Mesenchymal stem cell (in vitro differentiated cells and primary cell): ENCODE data around the gene OSBPL2.

Source experiments
- DNase-seq: peaks from one replicate; pipeline ENCODE4 v3.0.0-alpha.2; 2013
- H2AFZ ChIP-seq: one replicate; pipeline ENCODE4 v1.6.1; 2013; ENCODE audit warnings: low read depth, mild to moderate bottlenecking, control low read depth, inconsistent platforms, low read length, moderate library complexity
- H2AK5ac ChIP-seq: 2 replicates; pipeline ENCODE4 v1.6.1; 2013; ENCODE audit warnings: low read length, moderate library complexity, mild to moderate bottlenecking, inconsistent platforms; ENCODE audit not compliant: severe bottlenecking
- H2BK120ac ChIP-seq: one replicate; pipeline ENCODE4 v1.6.1; 2013; ENCODE audit warnings: low read depth, mild to moderate bottlenecking, inconsistent platforms, low read length, moderate library complexity
- H2BK12ac ChIP-seq, 2 experiments: one replicate each; pipeline ENCODE4 v1.6.1; 2013; ENCODE audit warnings: inconsistent platforms in 2 of 2, low read length in 2 of 2, mild to moderate bottlenecking in 2 of 2, moderate library complexity in 2 of 2, control low read depth in 1 of 2
- H2BK15ac ChIP-seq: one replicate; pipeline ENCODE4 v1.6.1; 2013; ENCODE audit warnings: mild to moderate bottlenecking, low read depth, inconsistent platforms; ENCODE audit not compliant: poor library complexity, severe bottlenecking
- H2BK5ac ChIP-seq: 2 replicates; pipeline ENCODE4 v1.6.1; 2013; ENCODE audit warnings: low read depth, mild to moderate bottlenecking, low read length, control low read depth, inconsistent platforms; ENCODE audit not compliant: poor library complexity, severe bottlenecking
- H3K14ac ChIP-seq, 2 experiments: one replicate each; pipeline ENCODE4 v1.6.1; 2013; ENCODE audit warnings: inconsistent platforms in 2 of 2, low read length in 2 of 2, control low read depth in 1 of 2, mild to moderate bottlenecking in 1 of 2, moderate library complexity in 1 of 2
- H3K18ac ChIP-seq, 2 experiments: one replicate each; pipeline ENCODE4 v1.6.1; 2013; ENCODE audit warnings: inconsistent platforms in 2 of 2, low read length in 2 of 2, control low read depth in 1 of 2, low read depth in 1 of 2, mild to moderate bottlenecking in 1 of 2
- H3K23ac ChIP-seq, 2 experiments: one replicate each; pipeline ENCODE4 v1.6.1; 2013; ENCODE audit warnings: inconsistent platforms in 2 of 2, low read length in 2 of 2, mild to moderate bottlenecking in 2 of 2, moderate library complexity in 2 of 2, control low read depth in 1 of 2
- H3K27ac ChIP-seq: 2 replicates; pipeline ENCODE4 v1.5.1; 2013; ENCODE audit warnings: mild to moderate bottlenecking, moderate library complexity, low read length, control low read depth, inconsistent platforms; ENCODE audit not compliant: poor library complexity, severe bottlenecking
- H3K27me3 ChIP-seq, 2 experiments: 2 replicates each; pipeline versions ENCODE4 v1.6.1 to v1.7.0; 2013; ENCODE audit warnings: low read length in 2 of 2, mild to moderate bottlenecking in 2 of 2, moderate library complexity in 2 of 2, control low read depth in 1 of 2, inconsistent platforms in 1 of 2; ENCODE audit not compliant: control insufficient read depth in 1 of 2, insufficient read depth in 1 of 2
- H3K36me3 ChIP-seq, 2 experiments: 2 replicates each; pipeline versions ENCODE4 v1.6.1 to v1.7.0; 2013; ENCODE audit warnings: low read length in 2 of 2, control low read depth in 1 of 2, inconsistent platforms in 1 of 2, low read depth in 1 of 2, mild to moderate bottlenecking in 1 of 2; ENCODE audit not compliant: insufficient read depth in 2 of 2, control insufficient read depth in 1 of 2
- H3K4ac ChIP-seq, 2 experiments: one replicate each; pipeline ENCODE4 v1.6.1; 2013; ENCODE audit warnings: inconsistent platforms in 2 of 2, low read length in 2 of 2, mild to moderate bottlenecking in 2 of 2, moderate library complexity in 2 of 2, control low read depth in 1 of 2, low read depth in 1 of 2
- H3K4me1 ChIP-seq: 2 replicates; pipeline ENCODE4 v1.6.1; 2013; ENCODE audit warnings: low read depth, low read length, control low read depth; ENCODE audit not compliant: control insufficient read depth, insufficient read depth
- H3K4me2 ChIP-seq: 2 replicates; pipeline ENCODE4 v1.6.1; 2013; ENCODE audit warnings: low read length, mild to moderate bottlenecking, inconsistent platforms; ENCODE audit not compliant: poor library complexity, severe bottlenecking
- H3K4me3 ChIP-seq, 2 experiments: 2 replicates each; pipeline versions ENCODE4 v1.5.1 to v1.7.0; 2013; ENCODE audit warnings: low read length in 2 of 2, mild to moderate bottlenecking in 2 of 2, control low read depth in 1 of 2, low read depth in 1 of 2; ENCODE audit not compliant: insufficient read depth in 1 of 2
- H3K79me1 ChIP-seq: replicated peaks from 2 replicates; pipeline ENCODE4 v1.6.1; 2013; ENCODE audit warnings: mild to moderate bottlenecking, control low read depth, low read length, inconsistent platforms; ENCODE audit not compliant: poor library complexity, severe bottlenecking
- H3K9ac ChIP-seq: 2 replicates; pipeline ENCODE4 v1.7.0; 2013; ENCODE audit warnings: mild to moderate bottlenecking, low read length, moderate library complexity
- H3K9me3 ChIP-seq: 2 replicates; pipeline ENCODE4 v1.7.0; 2013; ENCODE audit warnings: mild to moderate bottlenecking, low read length; ENCODE audit not compliant: control insufficient read depth
- H4K8ac ChIP-seq: one replicate; pipeline ENCODE4 v1.6.1; 2013; ENCODE audit warnings: inconsistent platforms, mild to moderate bottlenecking, low read length, moderate library complexity
- H4K91ac ChIP-seq: one replicate; pipeline ENCODE4 v1.6.1; 2013; ENCODE audit warnings: mild to moderate bottlenecking, low read length, inconsistent platforms
- WGBS: methylation state at CpG from one replicate; pipeline ENCODE4 v1.1.7; 2013; ENCODE audit warnings: mixed read lengths; 5-methylcytosine and 5-hydroxymethylcytosine counted together

Gene OSBPL2

GRCh38 chr20:62254021-62254724 is 15.9 kb downstream of the OSBPL2 start:
- peaks cover 20% of the 10 kb centered on the region for H3K4me1 ChIP-seq
- H3K9me3 ChIP-seq = no peaks in the 10 kb centered on the region
- H3K23ac ChIP-seq = peak overlapping the region in 1 of 2 experiments; percentile 63
- H3K4me2 ChIP-seq = no peak overlapping the region
- H2BK120ac ChIP-seq = no peak overlapping the region
- H2AFZ ChIP-seq = no peak overlapping the region
- no peaks in the 10 kb centered on the region for H3K27me3 ChIP-seq
- H2BK15ac ChIP-seq = no peak overlapping the region
- H3K14ac ChIP-seq = no peak overlapping the region
- peaks cover 21 to 43% of the 10 kb centered on the region in 2 experiments for H3K36me3 ChIP-seq
- H3K9ac ChIP-seq = no peak overlapping the region
- H3K79me1 ChIP-seq = peaks cover 51% of the 10 kb centered on the region
- DNase-seq = no peak
- no peak overlapping the region for H3K4me3 ChIP-seq
- H4K91ac ChIP-seq = no peak overlapping the region
- H2AK5ac ChIP-seq = no peak overlapping the region
- H2BK5ac ChIP-seq = no peak overlapping the region
- H3K4ac ChIP-seq = no peak overlapping the region
- H3K27ac ChIP-seq = no peak overlapping the region
- no peak overlapping the region for H4K8ac ChIP-seq
- H3K18ac ChIP-seq = no peak overlapping the region
- WGBS = 86% methylated on average over 24 of the region's 24 CpGs
- no peak overlapping the region for H2BK12ac ChIP-seq

DNA sequence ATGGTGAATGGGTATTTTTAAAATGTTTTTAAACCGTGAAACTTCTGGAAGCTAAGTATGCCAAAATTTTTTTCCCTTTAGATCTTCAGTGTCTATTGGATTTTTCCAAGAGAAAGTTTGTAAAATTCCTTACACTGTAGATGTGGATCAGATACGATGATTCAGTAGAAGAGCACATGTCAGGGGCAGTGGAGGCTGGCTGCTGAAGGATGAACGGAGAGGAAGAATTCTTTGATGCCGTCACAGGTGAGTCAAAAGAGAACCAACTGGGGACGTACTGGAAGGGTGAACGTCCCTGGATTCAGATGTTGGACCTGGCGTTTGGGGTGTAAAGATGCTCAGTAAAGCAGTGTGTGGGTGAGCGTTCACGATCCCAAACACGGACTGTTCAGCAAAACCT is 17.7 kb downstream of the OSBPL2 start:
- Histone ChIP-seq H3K23ac (no peak overlapping the region), H2BK15ac (no peak overlapping the region), H3K18ac (no peak overlapping the region), H3K9ac (no peak overlapping the region), H2BK12ac (no peak overlapping the region), H3K4me2 (no peak overlapping the region), H3K4me1 (peaks cover 17% of the 10 kb centered on the region), H2BK5ac (no peak overlapping the region), H4K91ac (no peak overlapping the region), H4K8ac (no peak overlapping the region), H3K79me1 (peaks cover 57% of the 10 kb centered on the region), H3K14ac (no peak overlapping the region), H3K4me3 (no peak overlapping the region), H3K27ac (no peak overlapping the region), H3K36me3 (peaks cover 31 to 58% of the 10 kb centered on the region in 2 experiments), H3K4ac (no peak overlapping the region), H3K27me3 (no peaks in the 10 kb centered on the region), H2AFZ (no peak overlapping the region), H2BK120ac (no peak overlapping the region), H3K9me3 (no peaks in the 10 kb centered on the region), H2AK5ac (no peak overlapping the region)
- no peak for DNase-seq
- WGBS = 97% methylated on average over 10 of the region's 10 CpGs

DNA sequence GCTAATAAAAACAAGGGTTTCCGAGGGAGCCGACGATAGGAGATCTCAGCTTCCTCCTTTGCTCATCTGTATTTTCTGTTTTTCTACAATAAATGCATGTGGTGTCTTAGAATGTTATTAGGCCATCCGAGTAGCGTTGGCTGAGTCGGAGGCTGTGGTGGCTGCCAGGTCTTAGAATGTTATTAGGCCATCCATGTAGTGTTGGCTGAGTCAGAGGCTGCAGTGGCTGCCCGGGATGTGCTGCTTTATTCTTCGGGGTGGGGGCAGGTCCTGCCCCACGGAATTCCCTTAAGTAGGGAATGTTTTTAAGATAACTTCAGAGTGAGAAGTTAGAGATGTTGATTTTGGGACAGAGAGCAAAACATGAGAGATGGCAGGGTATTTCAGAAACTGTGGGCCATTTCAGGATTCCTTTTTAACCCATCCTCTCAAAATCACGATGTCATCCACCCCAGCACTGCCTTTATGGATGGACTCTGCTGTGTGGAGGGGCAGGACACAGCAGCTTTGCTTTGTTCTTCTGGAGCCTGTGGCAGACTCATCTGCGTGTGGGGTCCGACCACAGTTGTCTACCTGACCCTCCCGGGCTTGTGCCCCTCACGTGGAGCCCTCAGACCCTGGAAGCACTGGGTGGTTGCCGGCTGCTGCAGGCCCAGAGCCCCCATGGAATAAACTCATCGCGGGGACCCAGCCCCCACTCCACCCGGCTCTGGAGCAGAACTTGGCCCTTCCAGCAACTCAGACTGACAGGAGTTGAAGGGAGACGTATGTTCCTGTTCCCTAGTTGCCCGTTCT is 20.4 kb downstream of the OSBPL2 start:
- Histone ChIP-seq H3K4me2 (no peak overlapping the region), H3K18ac (no peak overlapping the region), H3K4me1 (peaks cover 12% of the 10 kb centered on the region), H3K36me3 (peaks cover 46 to 71% of the 10 kb centered on the region in 2 experiments), H3K14ac (no peak overlapping the region), H2AFZ (no peak overlapping the region), H3K23ac (no peak overlapping the region), H3K4ac (no peak overlapping the region), H4K8ac (no peak overlapping the region), H3K79me1 (peaks cover 62% of the 10 kb centered on the region), H3K27me3 (no peaks in the 10 kb centered on the region), H3K9ac (peak overlapping the region; percentile 77), H2AK5ac (no peak overlapping the region), H2BK5ac (no peak overlapping the region), H2BK15ac (no peak overlapping the region), H2BK12ac (no peak overlapping the region), H3K27ac (peak overlapping the region; percentile 14), H2BK120ac (no peak overlapping the region), H4K91ac (no peak overlapping the region), H3K9me3 (no peaks in the 10 kb centered on the region), H3K4me3 (peak overlapping the region in 1 of 2 experiments; percentile 63)
- WGBS = 86% methylated on average over 19 of the region's 20 CpGs
- DNase-seq = peak; percentile 69

GRCh38 chr20:62259294-62259565 is 20.9 kb downstream of the OSBPL2 start:
- H2BK12ac ChIP-seq = no peak overlapping the region
- H3K9ac ChIP-seq = peak overlapping the region; percentile 77
- 99% methylated on average over 8 of the region's 8 CpGs for WGBS
- H3K4me3 ChIP-seq = no peak overlapping the region
- peaks cover 11% of the 10 kb centered on the region for H3K4me1 ChIP-seq
- H3K79me1 ChIP-seq = peaks cover 60% of the 10 kb centered on the region
- H2BK15ac ChIP-seq = no peak overlapping the region
- H3K9me3 ChIP-seq = no peaks in the 10 kb centered on the region
- no peak overlapping the region for H2AFZ ChIP-seq
- no peak overlapping the region for H2BK120ac ChIP-seq
- H3K18ac ChIP-seq = no peak overlapping the region
- no peak overlapping the region for H3K23ac ChIP-seq
- no peak overlapping the region for H4K8ac ChIP-seq
- H3K4ac ChIP-seq = no peak overlapping the region
- no peak overlapping the region for H2BK5ac ChIP-seq
- H3K27me3 ChIP-seq = no peaks in the 10 kb centered on the region
- H3K4me2 ChIP-seq = no peak overlapping the region
- no peak overlapping the region for H3K14ac ChIP-seq
- no peak overlapping the region for H4K91ac ChIP-seq
- peaks cover 51 to 72% of the 10 kb centered on the region in 2 experiments for H3K36me3 ChIP-seq
- H3K27ac ChIP-seq = no peak overlapping the region
- DNase-seq = no peak
- H2AK5ac ChIP-seq = no peak overlapping the region
